ENCODE data around the gene PRRG2. TPM values are rescaled to one million over a fixed set of nuclear protein-coding genes. Genes with fewer than 3 reads are reported as not detected.

Gene PRRG2
- total RNA-seq, 2 experiments from 2014 or later = 1.5 TPM

- no peak for ATAC-seq
- CTCF ChIA-PET = interaction anchor here (1.0 to 1.4 kb wide), 3 partner anchors 42 to 92 kb away, joined by 3 read pairs; no protein-coding TSS in a partner anchor
- Mint-ChIP-seq H3K27me3 (no peaks in the 10 kb centered on the region), H3K4me3 (no peak overlapping the region), H3K36me3 (ENCODE audit: low read depth) (peaks cover 1% of the 10 kb centered on the region), H3K4me1 (ENCODE audit: low read depth) (peaks cover 16% of the 10 kb centered on the region), H3K27ac (no peak overlapping the region), H3K9me3 (no peaks in the 10 kb centered on the region)
- TF ChIP-seq, protein P1, sequence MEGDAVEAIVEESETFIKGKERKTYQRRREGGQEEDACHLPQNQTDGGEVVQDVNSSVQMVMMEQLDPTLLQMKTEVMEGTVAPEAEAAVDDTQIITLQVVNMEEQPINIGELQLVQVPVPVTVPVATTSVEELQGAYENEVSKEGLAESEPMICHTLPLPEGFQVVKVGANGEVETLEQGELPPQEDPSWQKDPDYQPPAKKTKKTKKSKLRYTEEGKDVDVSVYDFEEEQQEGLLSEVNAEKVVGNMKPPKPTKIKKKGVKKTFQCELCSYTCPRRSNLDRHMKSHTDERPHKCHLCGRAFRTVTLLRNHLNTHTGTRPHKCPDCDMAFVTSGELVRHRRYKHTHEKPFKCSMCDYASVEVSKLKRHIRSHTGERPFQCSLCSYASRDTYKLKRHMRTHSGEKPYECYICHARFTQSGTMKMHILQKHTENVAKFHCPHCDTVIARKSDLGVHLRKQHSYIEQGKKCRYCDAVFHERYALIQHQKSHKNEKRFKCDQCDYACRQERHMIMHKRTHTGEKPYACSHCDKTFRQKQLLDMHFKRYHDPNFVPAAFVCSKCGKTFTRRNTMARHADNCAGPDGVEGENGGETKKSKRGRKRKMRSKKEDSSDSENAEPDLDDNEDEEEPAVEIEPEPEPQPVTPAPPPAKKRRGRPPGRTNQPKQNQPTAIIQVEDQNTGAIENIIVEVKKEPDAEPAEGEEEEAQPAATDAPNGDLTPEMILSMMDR (IDR thresholded peaks at IDR 0.05) = no peak
- intact Hi-C loops (cut with micrococcal nuclease) = no loop called here
- peak; percentile 75 for DNase-seq
- POLR2A ChIA-PET = interaction anchor here (0.7 to 5.3 kb wide), 8 partner anchors 8 to 93 kb away, joined by 3 to 48 read pairs (median 4); partner anchors contain the start of genes NOSIP, PRMT1, PRRG2 and SCAF1
These were observed 7.4 kb downstream of the PRRG2 start for GRCh38 chr19:49588365-49589122.

DNA sequence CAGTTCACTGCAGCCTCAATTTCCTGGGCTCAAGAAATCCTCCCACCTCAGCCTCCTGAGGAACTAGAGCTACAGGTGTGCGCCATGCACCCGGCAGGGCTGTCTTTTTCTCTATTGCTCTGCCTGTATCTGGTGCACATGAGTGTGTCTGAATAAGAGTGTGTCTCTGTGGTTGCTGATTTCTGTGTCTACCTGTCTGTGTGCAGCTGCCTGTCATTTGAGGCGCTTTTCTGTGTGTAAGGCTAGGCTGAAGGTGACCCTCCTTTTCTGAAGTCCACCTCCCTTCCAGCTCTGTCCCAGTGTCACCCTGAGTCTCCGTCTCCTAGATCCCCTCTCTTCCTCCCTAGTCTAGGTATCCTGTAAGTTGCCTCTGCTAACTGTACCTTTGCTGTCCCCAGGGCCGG is 8.4 kb downstream of the PRRG2 start:
- POLR2A ChIA-PET = interaction anchor here (0.9 to 5.3 kb wide), 10 partner anchors 9 to 280 kb away, joined by 3 to 48 read pairs (median 4); partner anchors contain the start of genes NOSIP, PRMT1, PRRG2 and RPL13A
- CTCF ChIA-PET = interaction anchor here (1.0 to 1.6 kb wide), 6 partner anchors 10 to 91 kb away, joined by 3 to 5 read pairs (median 4); partner anchors contain the start of gene RRAS
- ATAC-seq = no peak
- Mint-ChIP-seq H3K27ac (peak overlapping the region; percentile 25), H3K4me1 (ENCODE audit: low read depth) (peaks cover 23% of the 10 kb centered on the region), H3K27me3 (no peaks in the 10 kb centered on the region), H3K9me3 (no peaks in the 10 kb centered on the region), H3K4me3 (peak overlapping the region; percentile 5), H3K36me3 (ENCODE audit: low read depth) (peaks cover 7% of the 10 kb centered on the region)
- peak; percentile 16 for DNase-seq
- TF ChIP-seq, protein P1 (IDR thresholded peaks at IDR 0.05) = no peak
- intact Hi-C loops (cut with micrococcal nuclease) = no loop called here

GRCh38 chr19:49590071-49590970 is 9.2 kb downstream of the PRRG2 start:
- Mint-ChIP-seq H3K36me3 (ENCODE audit: low read depth) (peaks cover 9% of the 10 kb centered on the region), H3K9me3 (no peaks in the 10 kb centered on the region), H3K4me1 (ENCODE audit: low read depth) (peaks cover 23% of the 10 kb centered on the region), H3K27ac (peak overlapping the region; percentile 92), H3K27me3 (no peaks in the 10 kb centered on the region), H3K4me3 (peak overlapping the region; percentile 77)
- ChIA-PET POLR2A (interaction anchor here (0.9 to 5.3 kb wide), 16 partner anchors 10 to 279 kb away, joined by 3 to 48 read pairs (median 4); partner anchors contain the start of genes NOSIP, PRMT1, PRRG2 and RPL13A), CTCF (interaction anchor here (0.7 to 1.6 kb wide), 6 partner anchors 11 to 86 kb away, joined by 3 to 5 read pairs (median 4); partner anchors contain the start of gene RRAS)
- TF ChIP-seq, protein P1 (IDR thresholded peaks at IDR 0.05) = peak; percentile 25
- ATAC-seq = peak; percentile 77
- intact Hi-C loops (cut with micrococcal nuclease) = loop anchor here (1.0 to 5.0 kb wide), 2 partner anchors 10 to 87 kb away; partner anchors contain the start of genes NOSIP and PRMT1
- peak; percentile 99 for DNase-seq

GRCh38 chr19:49590971-49591730 is 10.0 kb downstream of the PRRG2 start, which contains the start of gene PRR12:
TSS of gene PRR12 (plus strand) at chr19:49591182. CDS start at chr19:49591655, 473 bp downstream.
- DNase-seq (peak; percentile 85), ATAC-seq (peak; percentile 24)
- Mint-ChIP-seq H3K27me3 (no peaks in the 10 kb centered on the region), H3K36me3 (ENCODE audit: low read depth) (peaks cover 9% of the 10 kb centered on the region), H3K4me3 (peak within 1 kb of the TSS; percentile 77), H3K4me1 (ENCODE audit: low read depth) (peaks cover 23% of the 10 kb centered on the region), H3K9me3 (no peaks in the 10 kb centered on the region), H3K27ac (peak within 1 kb of the TSS; percentile 92)
- intact Hi-C loops (cut with micrococcal nuclease) = loop anchor here (1.0 to 5.0 kb wide), 2 partner anchors 11 to 86 kb away; partner anchors contain the start of genes NOSIP and PRMT1
- POLR2A ChIA-PET = interaction anchor here (0.8 to 5.3 kb wide), 15 partner anchors 10 to 278 kb away, joined by 3 to 48 read pairs (median 3); partner anchors contain the start of genes NOSIP, PRMT1, PRRG2 and RPL13A
- CTCF ChIA-PET = interaction anchor here (0.7 to 1.2 kb wide), 5 partner anchors 11 to 85 kb away, joined by 3 to 4 read pairs (median 4); partner anchors contain the start of gene NOSIP
- TF ChIP-seq, protein P1 (IDR thresholded peaks at IDR 0.05) = no peak

All from activated CD8-positive, alpha-beta T cell treated with anti-CD3 and anti-CD28 coated beads for 36 hours (primary cell).